Measurements from ENCODE around the gene NR3C2. TPM values are rescaled to one million over a fixed set of nuclear protein-coding genes. Genes with fewer than 3 reads are reported as not detected.
"Not testable (repeated sequence)": the region's sequence is repeated elsewhere in the genome, so short reads cannot be mapped to it uniquely, and the experiment has no call there.

The NR3C2 gene
- total and polyA plus RNA-seq, 7 donors: 0.70 to 17.9 (median 7.5) TPM

- no peaks in the 10 kb centered on the region for H3K27me3 ChIP-seq (ENCODE audit: insufficient read depth in 3 of 3, low read length in 2 of 3)
- ATAC-seq (no peak), DNase-seq (no peak)
- no peaks in the 10 kb centered on the region for H3K36me3 ChIP-seq (ENCODE audit: insufficient read depth in 1 of 2, low read depth in 1 of 2)
- intact Hi-C loops (cut with DNase I): loop anchor here in 1 of 2 donors (10.0 kb wide), 1 partner anchor 244 kb away; the partner anchor contains the start of gene NR3C2
- H3K27ac ChIP-seq: no peak overlapping the region
- H3K4me1 ChIP-seq: peaks cover 14% of the 10 kb centered on the region
- H3K4me3 ChIP-seq: no peak overlapping the region
- TF ChIP-seq, protein P1, sequence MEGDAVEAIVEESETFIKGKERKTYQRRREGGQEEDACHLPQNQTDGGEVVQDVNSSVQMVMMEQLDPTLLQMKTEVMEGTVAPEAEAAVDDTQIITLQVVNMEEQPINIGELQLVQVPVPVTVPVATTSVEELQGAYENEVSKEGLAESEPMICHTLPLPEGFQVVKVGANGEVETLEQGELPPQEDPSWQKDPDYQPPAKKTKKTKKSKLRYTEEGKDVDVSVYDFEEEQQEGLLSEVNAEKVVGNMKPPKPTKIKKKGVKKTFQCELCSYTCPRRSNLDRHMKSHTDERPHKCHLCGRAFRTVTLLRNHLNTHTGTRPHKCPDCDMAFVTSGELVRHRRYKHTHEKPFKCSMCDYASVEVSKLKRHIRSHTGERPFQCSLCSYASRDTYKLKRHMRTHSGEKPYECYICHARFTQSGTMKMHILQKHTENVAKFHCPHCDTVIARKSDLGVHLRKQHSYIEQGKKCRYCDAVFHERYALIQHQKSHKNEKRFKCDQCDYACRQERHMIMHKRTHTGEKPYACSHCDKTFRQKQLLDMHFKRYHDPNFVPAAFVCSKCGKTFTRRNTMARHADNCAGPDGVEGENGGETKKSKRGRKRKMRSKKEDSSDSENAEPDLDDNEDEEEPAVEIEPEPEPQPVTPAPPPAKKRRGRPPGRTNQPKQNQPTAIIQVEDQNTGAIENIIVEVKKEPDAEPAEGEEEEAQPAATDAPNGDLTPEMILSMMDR (IDR thresholded peaks at IDR 0.05): no peak
- WGBS, 3 donors: 95 to 98% (median 95%) methylated on average over 3 of the region's 3 CpGs
- H3K9me3 ChIP-seq: no peaks in the 10 kb centered on the region
These were observed 241.3 kb downstream of the NR3C2 start for GRCh38 chr4:148200960-148201359.

GRCh38 chr4:148196164-148196563 is 246.1 kb downstream of the NR3C2 start:
- DNase-seq: no peak
- no peaks in the 10 kb centered on the region for H3K4me1 ChIP-seq
- intact Hi-C loops (cut with DNase I): no loop called here
- no peak for ATAC-seq
- 83 to 100% (median 86%) methylated on average over 1 of the region's 1 CpG for WGBS, 3 donors
- TF ChIP-seq, protein P1 (IDR thresholded peaks at IDR 0.05): no peak
- H3K4me3 ChIP-seq: no peak overlapping the region
- no peaks in the 10 kb centered on the region for H3K27me3 ChIP-seq (ENCODE audit: insufficient read depth in 3 of 3, low read length in 2 of 3)
- peaks cover 0 to 11% of the 10 kb centered on the region in 2 donors for H3K36me3 ChIP-seq (ENCODE audit: insufficient read depth in 1 of 2, low read depth in 1 of 2)
- H3K27ac ChIP-seq: no peak overlapping the region
- H3K9me3 ChIP-seq: no peaks in the 10 kb centered on the region

DNA sequence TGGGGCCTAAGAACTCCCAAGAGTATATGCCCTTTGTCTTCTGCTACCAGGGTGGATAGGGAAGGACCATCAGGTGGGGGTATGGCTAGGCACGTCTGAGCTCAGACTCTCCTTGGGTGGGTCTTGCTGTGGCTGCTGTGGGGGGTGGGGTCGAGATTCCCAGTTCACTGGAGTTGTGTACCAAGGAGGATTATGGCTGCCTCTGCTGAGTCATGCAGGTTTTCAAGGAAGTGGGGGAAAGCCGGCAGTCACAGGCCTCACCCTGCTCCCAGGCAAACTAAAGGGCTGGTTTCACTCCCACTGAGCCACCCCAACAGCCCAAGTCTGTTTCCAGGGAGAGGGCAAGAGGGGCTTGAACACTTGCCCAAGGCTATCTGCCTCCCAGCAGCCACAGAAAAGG is 249.7 kb downstream of the NR3C2 start:
- no peak for ATAC-seq
- 85 to 94% (median 92%) methylated on average over 3 of the region's 3 CpGs for WGBS, 3 donors
- intact Hi-C loops (cut with DNase I): no loop called here
- H3K9me3 ChIP-seq: no peaks in the 10 kb centered on the region
- no peak overlapping the region for H3K27ac ChIP-seq
- no peak for DNase-seq
- no peaks in the 10 kb centered on the region for H3K27me3 ChIP-seq (ENCODE audit: insufficient read depth in 3 of 3, low read length in 2 of 3)
- TF ChIP-seq, protein P1 (IDR thresholded peaks at IDR 0.05): no peak
- H3K4me3 ChIP-seq: no peak overlapping the region
- H3K4me1 ChIP-seq: no peaks in the 10 kb centered on the region
- H3K36me3 ChIP-seq (ENCODE audit: insufficient read depth in 1 of 2, low read depth in 1 of 2): peaks cover 0 to 11% of the 10 kb centered on the region in 2 donors

GRCh38 chr4:148187454-148188222 is 254.6 kb downstream of the NR3C2 start:
- H3K4me1 ChIP-seq; H3K27me3 ChIP-seq (ENCODE audit: insufficient read depth in 3 of 3, low read length in 2 of 3); H3K9me3 ChIP-seq; H3K4me3 ChIP-seq; DNase-seq; H3K36me3 ChIP-seq (ENCODE audit: insufficient read depth in 1 of 2, low read depth in 1 of 2); H3K27ac ChIP-seq; ATAC-seq; intact Hi-C loops (cut with DNase I): not testable (repeated sequence)
- WGBS, 3 donors: 63 to 77% (median 65%) methylated on average over 5 of the region's 5 CpGs

GRCh38 chr4:148184922-148185321 is 257.3 kb downstream of the NR3C2 start:
- Histone ChIP-seq H3K27ac (no peak overlapping the region), H3K4me3 (no peak overlapping the region), H3K9me3 (no peaks in the 10 kb centered on the region), H3K27me3 (ENCODE audit: insufficient read depth in 3 of 3, low read length in 2 of 3) (no peaks in the 10 kb centered on the region), H3K4me1 (no peaks in the 10 kb centered on the region), H3K36me3 (ENCODE audit: insufficient read depth in 1 of 2, low read depth in 1 of 2) (no peaks in the 10 kb centered on the region)
- DNase-seq (no peak), ATAC-seq (no peak)
- TF ChIP-seq, protein P1 (IDR thresholded peaks at IDR 0.05): no peak
- WGBS, 3 donors: 98 to 100% (median 100%) methylated on average over 4 of the region's 4 CpGs
- intact Hi-C loops (cut with DNase I): no loop called here
